ENCODE data around the gene RNASET2.
A peak's percentile ranks its signal among the peaks of the same experiment; 100 is the strongest.

RNASET2 gene

DNA sequence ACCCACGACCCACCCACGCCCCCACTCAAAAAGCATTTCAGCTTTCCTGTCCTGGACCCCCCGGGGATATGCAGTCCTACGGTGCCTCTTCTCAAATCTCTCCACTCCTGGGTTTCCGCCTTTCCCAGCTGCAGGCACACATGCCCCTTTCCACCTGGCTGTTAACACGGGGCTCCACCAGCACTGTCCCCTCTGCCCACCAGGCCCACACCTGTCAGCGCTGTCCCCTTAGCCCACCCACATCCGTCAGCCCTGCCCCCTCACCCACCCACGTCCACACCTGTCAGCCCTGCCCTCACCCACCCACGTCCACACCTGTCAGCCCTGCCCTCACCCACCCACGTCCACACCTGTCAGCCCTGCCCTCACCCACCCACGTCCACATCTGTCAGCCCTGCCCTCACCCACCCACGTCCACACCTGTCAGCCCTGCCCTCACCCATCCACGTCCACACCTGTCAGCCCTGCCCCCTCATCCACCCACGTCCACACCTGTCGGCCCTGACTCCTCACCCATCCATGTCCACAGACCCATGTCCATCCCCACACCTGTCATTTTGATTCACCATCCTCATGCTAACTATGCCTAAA is 11.6 kb downstream of the RNASET2 start:
- no peak overlapping the region for H3K27ac ChIP-seq
- DNase-seq (ENCODE audit: low read depth, low spot score), result no peak
- no peak overlapping the region for H3K4me3 ChIP-seq
- H3K9ac ChIP-seq (ENCODE audit: insufficient read length), result no peak overlapping the region
- H3K36me3 ChIP-seq (ENCODE audit: insufficient read depth, low read length), result no peaks in the 10 kb centered on the region
- TF ChIP-seq EZH2 (IDR thresholded peaks at IDR 0.05) (no peak), POLR2AphosphoS5 (IDR thresholded peaks at IDR 0.05; ENCODE audit: borderline replicate concordance, low read depth, low read length) (no peak), FOXP2 (optimal IDR thresholded peaks at IDR 0.05; ENCODE audit: control extremely low read depth, extremely low read length, insufficient read depth) (no peak)
- no peaks in the 10 kb centered on the region for H3K9me3 ChIP-seq (ENCODE audit: low read depth, low read length)

DNA sequence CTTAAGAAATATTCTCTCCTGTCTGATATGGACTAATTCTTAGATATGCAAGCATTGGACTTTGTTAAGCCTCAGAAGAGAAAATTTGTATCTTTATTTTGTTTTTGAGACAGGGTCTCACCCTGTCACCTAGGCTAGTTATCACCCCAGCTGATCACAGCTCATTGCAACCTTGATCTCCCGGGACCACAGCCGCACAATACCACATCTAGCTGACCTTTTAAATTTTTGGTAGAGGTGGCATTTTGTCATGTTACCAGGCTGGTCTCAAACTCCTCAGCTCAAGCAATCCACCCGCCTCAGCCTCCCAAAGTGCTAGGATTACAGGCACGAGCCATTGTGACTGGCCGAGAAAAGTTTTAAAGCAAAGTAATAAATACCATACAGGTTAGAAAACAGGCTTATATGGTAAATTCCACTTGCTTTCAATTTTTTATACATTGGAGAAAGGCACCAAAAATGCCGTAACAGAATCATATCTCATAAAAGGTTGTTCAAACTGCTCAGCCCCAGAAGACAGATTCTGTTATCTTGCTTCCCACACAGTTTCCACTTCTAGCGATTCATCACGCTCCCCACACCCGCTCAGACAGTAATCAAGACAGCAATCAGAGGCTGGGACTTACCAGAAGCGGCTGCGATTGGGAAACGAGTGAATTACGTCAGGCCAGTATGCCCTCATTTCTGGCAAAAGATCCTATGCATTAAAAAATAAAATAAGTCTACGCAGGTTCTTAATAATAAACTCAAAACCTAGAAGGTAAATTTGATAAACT is 13.8 kb downstream of the RNASET2 start:
- H3K4me3 ChIP-seq, result no peak overlapping the region
- no peaks in the 10 kb centered on the region for H3K9me3 ChIP-seq (ENCODE audit: low read depth, low read length)
- no peak for TF ChIP-seq FOXP2 (optimal IDR thresholded peaks at IDR 0.05; ENCODE audit: control extremely low read depth, extremely low read length, insufficient read depth)
- TF ChIP-seq EZH2 (IDR thresholded peaks at IDR 0.05), result no peak
- TF ChIP-seq POLR2AphosphoS5 (IDR thresholded peaks at IDR 0.05; ENCODE audit: borderline replicate concordance, low read depth, low read length), result no peak
- DNase-seq (ENCODE audit: low read depth, low spot score), result no peak
- no peak overlapping the region for H3K9ac ChIP-seq (ENCODE audit: insufficient read length)
- no peaks in the 10 kb centered on the region for H3K36me3 ChIP-seq (ENCODE audit: insufficient read depth, low read length)
- no peak overlapping the region for H3K27ac ChIP-seq

DNA sequence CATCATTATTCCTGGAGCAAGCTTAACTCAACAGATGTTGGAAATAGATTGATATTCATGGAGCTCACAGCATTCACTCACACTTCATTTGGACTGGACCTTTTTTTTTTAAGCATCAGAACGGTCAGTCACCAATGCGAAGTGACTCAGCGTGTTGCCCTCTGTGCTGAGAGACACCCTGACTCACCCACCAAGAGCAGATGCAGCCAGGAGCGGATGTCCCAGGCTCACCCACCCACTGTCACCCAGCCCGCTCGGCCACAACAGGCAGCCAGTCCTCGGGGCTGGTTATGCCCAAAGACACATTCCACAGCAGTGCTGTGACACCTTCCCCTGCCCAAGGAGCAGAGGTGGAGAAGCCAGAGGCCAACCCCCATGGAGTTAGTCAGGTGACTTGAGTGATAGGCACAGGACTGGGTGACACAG is 15.7 kb downstream of the RNASET2 start:
- no peak overlapping the region for H3K4me3 ChIP-seq
- TF ChIP-seq EZH2 (IDR thresholded peaks at IDR 0.05), result no peak
- TF ChIP-seq POLR2AphosphoS5 (IDR thresholded peaks at IDR 0.05; ENCODE audit: borderline replicate concordance, low read depth, low read length), result no peak
- TF ChIP-seq FOXP2 (optimal IDR thresholded peaks at IDR 0.05; ENCODE audit: control extremely low read depth, extremely low read length, insufficient read depth), result no peak
- no peak for DNase-seq (ENCODE audit: low read depth, low spot score)
- H3K9ac ChIP-seq (ENCODE audit: insufficient read length), result no peak overlapping the region
- no peaks in the 10 kb centered on the region for H3K9me3 ChIP-seq (ENCODE audit: low read depth, low read length)
- H3K36me3 ChIP-seq (ENCODE audit: insufficient read depth, low read length), result no peaks in the 10 kb centered on the region
- H3K27ac ChIP-seq, result no peak overlapping the region

DNA sequence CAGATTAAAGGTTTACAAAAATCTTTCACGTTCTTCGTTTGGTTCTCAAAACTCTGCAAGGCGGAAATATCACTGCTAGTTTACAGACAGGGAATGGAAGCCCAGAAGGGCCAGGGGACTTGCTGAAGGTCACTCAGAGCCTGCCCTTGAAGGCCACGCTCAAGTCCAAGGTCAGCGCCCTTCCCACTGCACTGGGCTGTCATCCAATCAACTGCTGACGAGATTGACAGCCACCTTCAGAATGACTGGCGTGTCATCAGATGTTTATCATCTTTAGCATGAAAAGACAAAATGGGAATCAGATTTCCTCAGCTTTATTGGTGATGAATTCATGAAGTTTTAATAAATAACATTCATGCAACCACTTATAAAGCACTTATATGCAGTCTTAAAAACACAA is 16.5 kb downstream of the RNASET2 start:
- H3K9ac ChIP-seq (ENCODE audit: insufficient read length), result no peak overlapping the region

DNA sequence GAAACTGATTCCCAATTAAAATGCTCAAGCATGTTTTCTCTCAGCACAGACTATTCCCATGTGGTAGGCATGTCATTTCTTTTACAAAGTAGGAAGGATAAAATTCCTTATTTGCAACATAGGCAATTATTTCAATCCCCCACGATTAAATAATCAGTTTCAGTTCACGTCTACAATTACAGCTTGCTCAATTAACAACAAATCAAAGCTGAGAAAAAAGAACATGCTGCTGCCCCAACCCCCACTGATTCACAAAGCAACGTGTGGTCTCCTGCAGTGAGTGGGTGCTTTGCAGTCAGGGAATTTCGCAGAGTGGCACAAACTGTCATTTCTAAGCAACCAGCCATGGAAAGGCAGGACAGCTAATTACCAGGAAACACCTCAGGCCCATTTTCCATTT is 17.0 kb downstream of the RNASET2 start:
- TF ChIP-seq POLR2AphosphoS5 (IDR thresholded peaks at IDR 0.05; ENCODE audit: borderline replicate concordance, low read depth, low read length) (no peak), EZH2 (IDR thresholded peaks at IDR 0.05) (no peak), FOXP2 (optimal IDR thresholded peaks at IDR 0.05; ENCODE audit: control extremely low read depth, extremely low read length, insufficient read depth) (no peak)
- no peak for DNase-seq (ENCODE audit: low read depth, low spot score)

More for the DNA sequence above, 16.5 kb downstream of the RNASET2 start:
- no peak for TF ChIP-seq POLR2AphosphoS5 (IDR thresholded peaks at IDR 0.05; ENCODE audit: borderline replicate concordance, low read depth, low read length)
- DNase-seq (ENCODE audit: low read depth, low spot score), result no peak
- Histone ChIP-seq H3K4me3 (no peak overlapping the region), H3K9me3 (ENCODE audit: low read depth, low read length) (no peaks in the 10 kb centered on the region), H3K27ac (no peak overlapping the region), H3K36me3 (ENCODE audit: insufficient read depth, low read length) (no peaks in the 10 kb centered on the region)

DNA sequence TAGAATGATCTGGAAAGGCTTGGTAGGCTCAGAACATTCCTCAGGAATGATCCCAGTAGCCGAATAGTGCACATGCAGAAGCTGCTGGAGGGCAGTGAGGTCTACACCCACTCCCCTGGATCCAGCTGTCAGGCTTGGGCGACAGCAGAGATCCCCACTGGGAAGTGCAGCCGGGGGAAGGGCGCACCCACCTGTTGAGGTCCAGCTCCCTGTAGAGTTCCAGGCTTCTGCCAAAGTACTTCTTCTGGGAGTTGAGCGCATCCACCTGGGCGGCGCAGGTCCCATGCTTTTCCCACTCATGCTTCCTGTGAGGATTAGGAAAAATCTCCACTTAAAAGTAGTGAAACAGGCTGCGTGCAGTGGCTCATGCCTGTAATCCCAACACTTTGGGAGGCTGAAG is 17.6 kb downstream of the RNASET2 start:
- no peak overlapping the region for H3K9ac ChIP-seq (ENCODE audit: insufficient read length)
- no peaks in the 10 kb centered on the region for H3K36me3 ChIP-seq (ENCODE audit: insufficient read depth, low read length)
- TF ChIP-seq EZH2 (IDR thresholded peaks at IDR 0.05) (no peak), FOXP2 (optimal IDR thresholded peaks at IDR 0.05; ENCODE audit: control extremely low read depth, extremely low read length, insufficient read depth) (no peak), POLR2AphosphoS5 (IDR thresholded peaks at IDR 0.05; ENCODE audit: borderline replicate concordance, low read depth, low read length) (no peak)
- H3K4me3 ChIP-seq, result no peak overlapping the region
- H3K27ac ChIP-seq, result no peak overlapping the region
- H3K9me3 ChIP-seq (ENCODE audit: low read depth, low read length), result no peaks in the 10 kb centered on the region
- DNase-seq (ENCODE audit: low read depth, low spot score), result no peak

More for the DNA sequence above, 17.0 kb downstream of the RNASET2 start:
- Histone ChIP-seq H3K36me3 (ENCODE audit: insufficient read depth, low read length) (no peaks in the 10 kb centered on the region), H3K9me3 (ENCODE audit: low read depth, low read length) (no peaks in the 10 kb centered on the region), H3K27ac (no peak overlapping the region), H3K9ac (ENCODE audit: insufficient read length) (no peak overlapping the region), H3K4me3 (peak overlapping the region; percentile 26; the same call in 1 of the 2 replicates)

DNA sequence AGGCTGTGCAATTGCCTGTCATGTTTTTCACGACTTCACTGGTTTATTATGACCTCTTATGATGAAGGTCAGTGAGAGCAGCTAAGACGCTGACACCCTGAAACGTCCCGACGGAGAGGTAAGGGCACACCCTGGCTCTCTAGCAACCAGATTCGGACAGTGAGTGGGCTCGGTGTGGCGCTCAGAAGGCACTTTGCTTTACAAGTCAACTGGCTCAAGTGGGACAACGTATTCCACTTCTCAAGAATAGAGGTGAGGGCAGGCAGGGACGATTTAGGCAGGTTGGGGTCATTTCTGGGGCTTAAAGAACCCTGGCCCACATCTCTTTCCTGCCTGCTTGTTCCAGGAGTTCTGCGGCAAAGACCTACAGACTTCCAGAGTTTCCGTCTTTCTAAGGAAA is 18.2 kb downstream of the RNASET2 start:
- DNase-seq (ENCODE audit: low read depth, low spot score), result no peak
- H3K4me3 ChIP-seq, result no peak overlapping the region
- no peak for TF ChIP-seq EZH2 (IDR thresholded peaks at IDR 0.05)
- TF ChIP-seq POLR2AphosphoS5 (IDR thresholded peaks at IDR 0.05; ENCODE audit: borderline replicate concordance, low read depth, low read length), result no peak
- TF ChIP-seq FOXP2 (optimal IDR thresholded peaks at IDR 0.05; ENCODE audit: control extremely low read depth, extremely low read length, insufficient read depth), result no peak
- no peak overlapping the region for H3K27ac ChIP-seq
- H3K9me3 ChIP-seq (ENCODE audit: low read depth, low read length), result no peaks in the 10 kb centered on the region
- H3K36me3 ChIP-seq (ENCODE audit: insufficient read depth, low read length), result no peaks in the 10 kb centered on the region
- H3K9ac ChIP-seq (ENCODE audit: insufficient read length), result no peak overlapping the region

DNA sequence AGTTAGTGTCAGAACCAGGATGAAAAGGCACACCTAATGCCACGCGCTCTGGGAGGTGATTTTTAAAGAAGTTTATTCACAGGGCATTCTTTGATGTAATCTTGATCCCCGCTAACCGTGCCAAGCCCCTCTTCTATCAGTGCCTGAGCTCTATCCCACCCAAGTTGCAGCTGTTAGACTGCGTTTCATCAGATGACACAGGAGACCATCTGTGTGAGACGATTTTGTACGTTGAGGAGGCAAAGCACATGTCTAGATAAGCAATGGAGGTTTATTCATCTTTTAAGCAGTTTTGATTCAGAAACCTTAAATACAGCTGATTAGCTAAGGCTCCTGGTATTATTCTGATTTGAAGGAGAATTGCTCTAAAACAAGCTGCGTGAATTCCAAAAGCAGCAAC is 18.6 kb downstream of the RNASET2 start:
- H3K4me3 ChIP-seq, result no peak overlapping the region
- H3K9ac ChIP-seq (ENCODE audit: insufficient read length), result no peak overlapping the region
- no peak overlapping the region for H3K27ac ChIP-seq
- no peaks in the 10 kb centered on the region for H3K36me3 ChIP-seq (ENCODE audit: insufficient read depth, low read length)
- TF ChIP-seq EZH2 (IDR thresholded peaks at IDR 0.05) (no peak), POLR2AphosphoS5 (IDR thresholded peaks at IDR 0.05; ENCODE audit: borderline replicate concordance, low read depth, low read length) (no peak), FOXP2 (optimal IDR thresholded peaks at IDR 0.05; ENCODE audit: control extremely low read depth, extremely low read length, insufficient read depth) (no peak)
- no peak for DNase-seq (ENCODE audit: low read depth, low spot score)
- H3K9me3 ChIP-seq (ENCODE audit: low read depth, low read length), result no peaks in the 10 kb centered on the region

All from SK-N-MC (cell line).